ENCODE results near the gene DHDDS.
"Not testable (repeated sequence)": the region's sequence is repeated elsewhere in the genome, so short reads cannot be mapped to it uniquely, and the experiment has no call there.

DHDDS gene

DNA sequence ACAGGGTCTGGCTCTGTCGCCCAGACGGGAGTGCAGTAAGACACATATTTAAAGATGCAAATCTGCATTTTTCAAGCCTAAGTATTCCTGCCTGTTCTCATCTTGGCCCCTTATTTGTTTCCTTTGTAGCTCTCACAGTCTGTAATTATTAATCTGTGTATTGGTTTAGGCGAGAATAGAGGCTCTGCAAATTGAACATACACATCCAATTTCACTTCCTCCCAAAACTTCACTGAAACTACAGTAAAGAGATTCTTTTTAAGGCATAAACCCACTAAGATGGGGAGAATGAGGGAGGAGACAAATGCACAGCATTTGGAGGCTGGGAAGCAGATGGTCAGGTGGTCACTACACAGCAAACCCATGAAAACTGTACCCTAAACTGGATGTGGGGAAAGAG, 61.1 kb downstream of the DHDDS start:
- TF ChIP-seq, protein P1, sequence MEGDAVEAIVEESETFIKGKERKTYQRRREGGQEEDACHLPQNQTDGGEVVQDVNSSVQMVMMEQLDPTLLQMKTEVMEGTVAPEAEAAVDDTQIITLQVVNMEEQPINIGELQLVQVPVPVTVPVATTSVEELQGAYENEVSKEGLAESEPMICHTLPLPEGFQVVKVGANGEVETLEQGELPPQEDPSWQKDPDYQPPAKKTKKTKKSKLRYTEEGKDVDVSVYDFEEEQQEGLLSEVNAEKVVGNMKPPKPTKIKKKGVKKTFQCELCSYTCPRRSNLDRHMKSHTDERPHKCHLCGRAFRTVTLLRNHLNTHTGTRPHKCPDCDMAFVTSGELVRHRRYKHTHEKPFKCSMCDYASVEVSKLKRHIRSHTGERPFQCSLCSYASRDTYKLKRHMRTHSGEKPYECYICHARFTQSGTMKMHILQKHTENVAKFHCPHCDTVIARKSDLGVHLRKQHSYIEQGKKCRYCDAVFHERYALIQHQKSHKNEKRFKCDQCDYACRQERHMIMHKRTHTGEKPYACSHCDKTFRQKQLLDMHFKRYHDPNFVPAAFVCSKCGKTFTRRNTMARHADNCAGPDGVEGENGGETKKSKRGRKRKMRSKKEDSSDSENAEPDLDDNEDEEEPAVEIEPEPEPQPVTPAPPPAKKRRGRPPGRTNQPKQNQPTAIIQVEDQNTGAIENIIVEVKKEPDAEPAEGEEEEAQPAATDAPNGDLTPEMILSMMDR (conservative IDR thresholded peaks at IDR 0.05; ENCODE audit: low read depth, low read length), result no peak
- no peak overlapping the region for H3K4me3 ChIP-seq (ENCODE audit: low read depth, low read length)
- no peak for DNase-seq (ENCODE audit: low read depth)

DNA sequence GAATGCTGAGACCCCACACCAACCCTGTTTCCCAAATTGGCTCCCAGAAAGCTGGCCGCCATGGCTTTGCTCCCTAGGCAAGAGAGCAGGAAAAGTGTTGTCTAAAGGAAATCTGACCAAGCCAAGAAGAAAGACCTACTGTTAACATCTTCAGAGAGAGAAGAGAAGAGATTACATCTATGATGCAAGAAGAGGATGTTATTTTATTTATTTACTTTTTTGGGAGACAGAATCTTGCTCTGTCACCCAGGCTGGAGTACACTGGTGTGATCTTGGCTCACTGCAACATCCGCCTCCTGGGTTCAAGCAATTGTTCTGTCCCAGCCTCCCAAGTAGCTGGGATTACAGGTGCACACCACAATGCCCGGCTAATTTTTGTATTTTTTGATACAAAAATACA, 61.8 kb downstream of the DHDDS start:
- DNase-seq (ENCODE audit: low read depth), result no peak

GRCh38 chr1:26496861-26497260, 64.7 kb downstream of the DHDDS start:
- no peak overlapping the region for H3K4me3 ChIP-seq (ENCODE audit: low read depth, low read length)
- no peak for DNase-seq (ENCODE audit: low read depth)

More for the DNA sequence above, 61.8 kb downstream of the DHDDS start:
- H3K4me3 ChIP-seq (ENCODE audit: low read depth, low read length), result no peak overlapping the region
- TF ChIP-seq, protein P1 (conservative IDR thresholded peaks at IDR 0.05; ENCODE audit: low read depth, low read length), result no peak

DNA sequence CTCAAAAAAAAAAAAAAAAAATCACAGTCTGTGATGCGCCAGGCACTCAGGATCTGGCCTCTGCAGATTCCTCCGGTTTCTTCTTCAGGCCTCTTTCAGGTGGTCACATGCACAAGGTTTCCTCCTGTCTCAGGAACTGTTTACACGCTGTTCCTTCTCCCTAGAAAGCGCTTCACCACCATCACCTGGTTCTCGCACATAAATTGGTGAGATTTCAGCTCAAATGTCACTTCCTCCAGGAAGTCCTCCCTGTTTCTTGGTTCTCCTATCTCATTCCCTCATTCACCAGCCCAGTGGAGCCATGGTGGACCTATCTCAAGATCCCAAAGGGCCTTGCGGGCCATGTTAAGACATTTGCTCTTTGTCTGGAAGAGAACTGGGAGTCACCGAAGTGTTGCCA, 66.8 kb downstream of the DHDDS start:
- TF ChIP-seq, protein P1 (conservative IDR thresholded peaks at IDR 0.05; ENCODE audit: low read depth, low read length), result no peak
- DNase-seq (ENCODE audit: low read depth), result no peak
- no peak overlapping the region for H3K4me3 ChIP-seq (ENCODE audit: low read depth, low read length)

More at GRCh38 chr1:26496861-26497260, 64.7 kb downstream of the DHDDS start:
- TF ChIP-seq, protein P1 (conservative IDR thresholded peaks at IDR 0.05; ENCODE audit: low read depth, low read length), result no peak

GRCh38 chr1:26500488-26501175, 68.5 kb downstream of the DHDDS start:
- DNase-seq (ENCODE audit: low read depth), result peak; percentile 71
- TF ChIP-seq, protein P1 (conservative IDR thresholded peaks at IDR 0.05; ENCODE audit: low read depth, low read length), result no peak
- peak overlapping the region; percentile 82 for H3K4me3 ChIP-seq (ENCODE audit: low read depth, low read length)

GRCh38 chr1:26510711-26511110, 78.6 kb downstream of the DHDDS start:
- not testable (repeated sequence) for H3K4me3 ChIP-seq (ENCODE audit: low read depth, low read length); DNase-seq (ENCODE audit: low read depth)

DNA sequence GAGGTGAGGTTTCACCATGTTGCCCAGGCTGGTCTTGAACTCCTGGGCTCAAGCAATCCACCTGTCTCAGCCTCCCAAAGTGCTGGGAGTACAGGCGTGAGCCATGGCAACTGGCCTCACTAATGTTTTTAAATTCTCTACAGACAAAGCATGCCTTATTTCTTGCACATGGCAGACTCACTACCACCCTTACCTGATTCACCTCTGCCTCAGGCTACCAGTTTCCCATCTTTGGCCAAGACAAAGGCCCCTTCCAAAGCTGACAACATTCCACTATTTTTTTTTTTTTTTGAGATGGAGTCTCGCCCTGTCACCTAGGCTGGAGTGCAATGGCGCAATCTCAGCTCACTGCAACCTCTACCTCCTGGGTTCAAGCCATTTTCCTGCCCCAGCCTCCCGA, 83.7 kb downstream of the DHDDS start:
- DNase-seq (ENCODE audit: low read depth); H3K4me3 ChIP-seq (ENCODE audit: low read depth, low read length): not testable (repeated sequence)

DNA sequence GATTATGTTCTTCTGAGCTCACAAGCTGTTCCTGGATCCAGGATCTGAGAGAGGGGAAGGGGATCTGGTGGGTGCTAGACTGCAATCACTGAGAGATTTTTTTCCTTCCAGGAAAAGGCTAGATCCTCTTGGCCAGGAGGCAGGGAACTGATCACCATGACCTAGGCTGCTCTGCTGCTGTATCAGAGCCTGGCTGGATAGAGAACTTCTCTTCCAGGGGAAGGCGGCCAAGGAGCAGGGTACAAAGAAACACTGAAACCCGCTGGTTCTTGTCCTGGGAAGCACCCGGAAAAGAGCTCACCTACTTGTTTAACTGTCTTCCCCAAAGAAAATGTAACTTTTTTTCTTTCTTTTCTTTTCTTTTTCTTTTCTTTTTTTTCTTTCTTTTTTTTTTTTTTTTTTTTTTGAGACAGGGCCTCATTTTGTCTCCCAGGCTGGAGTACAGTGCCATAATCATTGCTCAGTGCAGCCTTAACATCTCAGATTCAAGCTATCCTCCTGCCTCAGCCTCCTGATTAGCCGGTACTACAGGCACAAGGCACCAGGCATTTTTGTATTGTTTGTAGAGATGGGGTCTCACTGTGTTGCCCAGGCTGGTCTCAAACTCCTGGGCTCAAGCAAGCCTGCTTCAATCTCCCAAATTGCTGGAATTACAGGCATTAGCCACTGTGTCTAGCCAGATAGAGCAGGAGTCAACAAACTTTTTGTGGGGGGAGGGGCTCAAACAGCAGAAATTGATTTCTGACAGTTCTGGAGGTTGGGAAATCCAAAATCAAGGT, 85.1 kb downstream of the DHDDS start:
- H3K4me3 ChIP-seq (ENCODE audit: low read depth, low read length), result no peak overlapping the region
- DNase-seq (ENCODE audit: low read depth), result no peak
- TF ChIP-seq, protein P1 (conservative IDR thresholded peaks at IDR 0.05; ENCODE audit: low read depth, low read length), result no peak
